Measurements from ENCODE around the gene TECTB.

The TECTB gene

DNA sequence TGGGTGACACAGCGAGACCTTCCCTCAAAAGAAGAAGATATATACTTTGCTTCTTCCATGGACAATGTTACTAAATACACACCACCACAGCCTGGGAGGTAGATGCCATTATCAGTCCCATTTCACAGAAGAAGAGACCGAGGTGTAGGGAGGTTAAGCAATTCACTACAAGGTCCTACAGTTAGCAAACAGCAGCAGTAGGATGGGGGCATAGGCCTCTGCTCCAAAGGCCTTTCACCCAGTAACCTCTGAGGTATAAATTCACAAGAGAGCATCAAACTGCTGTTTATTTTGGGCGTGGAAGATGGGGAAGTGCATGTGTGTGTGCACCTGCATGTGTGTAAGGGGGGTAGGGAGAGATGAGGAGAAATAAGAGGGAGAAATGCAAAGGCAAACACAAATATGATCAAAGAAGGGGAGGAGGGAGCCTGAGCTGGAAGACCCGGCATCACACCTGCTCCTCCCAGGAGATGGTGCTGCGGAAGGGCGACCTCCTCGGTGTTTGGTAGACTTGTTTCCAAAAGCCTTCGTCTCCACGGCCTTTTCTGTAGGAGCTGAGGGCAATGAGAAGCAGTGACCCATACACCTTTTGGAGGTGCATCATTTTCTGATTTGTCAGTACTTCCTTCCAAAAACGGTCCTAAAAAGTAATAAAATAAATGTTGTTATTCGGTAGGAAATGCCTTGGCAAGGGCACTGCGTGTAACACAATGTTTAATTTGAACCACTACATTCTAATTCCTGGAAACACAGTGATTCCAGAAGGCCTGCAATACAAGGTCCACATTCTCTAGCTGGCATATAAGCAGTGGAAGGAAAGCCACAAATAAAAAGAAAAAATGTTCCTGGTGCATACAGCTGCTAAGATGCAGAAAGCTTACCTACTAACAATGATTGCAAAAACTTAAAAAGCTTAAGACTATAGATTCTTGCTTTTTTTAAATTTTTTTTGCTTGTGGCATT is 64.8 kb downstream of the TECTB start:
- no peak for DNase-seq

DNA sequence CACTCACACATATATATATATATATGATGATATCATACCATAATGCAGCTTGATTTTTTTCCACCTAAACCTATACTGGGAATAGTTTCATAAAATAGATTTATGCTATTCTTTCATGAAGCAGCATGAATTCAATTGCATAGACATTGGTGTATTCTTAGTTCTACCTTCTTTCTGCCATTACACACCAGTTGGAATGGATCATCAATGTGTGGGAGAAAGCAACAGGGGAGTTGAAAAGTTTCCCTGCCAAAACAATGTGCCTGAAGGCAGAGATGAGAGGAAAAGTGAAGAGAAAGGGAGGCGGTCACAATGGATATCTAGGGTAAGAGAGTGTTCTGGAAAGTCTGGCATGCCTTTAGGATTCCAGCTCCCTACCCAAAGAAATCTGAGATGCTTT is 65.6 kb downstream of the TECTB start:
- no peak for DNase-seq

DNA sequence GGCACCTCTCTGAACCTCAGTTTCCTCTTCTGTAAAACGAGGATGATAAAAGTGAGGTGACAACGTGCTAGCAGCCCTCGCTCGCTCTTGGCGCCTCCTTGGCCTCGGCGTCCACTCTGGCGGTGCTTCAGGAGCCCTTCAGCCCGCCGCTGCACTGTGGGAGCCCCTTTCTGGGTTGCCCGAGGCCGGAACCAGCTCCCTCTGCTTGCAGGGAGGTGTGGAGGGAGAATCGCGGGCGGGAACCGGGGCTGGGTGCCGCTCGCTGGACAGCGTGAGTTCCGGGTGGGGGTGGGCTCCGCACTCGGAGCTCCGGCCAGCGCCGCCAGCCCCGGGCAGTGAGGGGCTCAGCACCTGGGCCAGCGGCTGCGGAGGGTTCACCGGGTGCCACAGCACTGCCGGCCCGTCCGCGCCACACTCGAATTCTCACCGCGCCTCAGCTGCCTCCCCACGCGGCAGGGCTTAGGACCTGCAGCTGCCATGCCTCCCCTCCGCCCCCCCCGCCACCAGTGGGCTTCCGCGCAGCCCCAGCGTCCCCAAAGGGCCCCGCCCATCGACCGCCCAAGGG is 66.4 kb downstream of the TECTB start:
- DNase-seq, result no peak

DNA sequence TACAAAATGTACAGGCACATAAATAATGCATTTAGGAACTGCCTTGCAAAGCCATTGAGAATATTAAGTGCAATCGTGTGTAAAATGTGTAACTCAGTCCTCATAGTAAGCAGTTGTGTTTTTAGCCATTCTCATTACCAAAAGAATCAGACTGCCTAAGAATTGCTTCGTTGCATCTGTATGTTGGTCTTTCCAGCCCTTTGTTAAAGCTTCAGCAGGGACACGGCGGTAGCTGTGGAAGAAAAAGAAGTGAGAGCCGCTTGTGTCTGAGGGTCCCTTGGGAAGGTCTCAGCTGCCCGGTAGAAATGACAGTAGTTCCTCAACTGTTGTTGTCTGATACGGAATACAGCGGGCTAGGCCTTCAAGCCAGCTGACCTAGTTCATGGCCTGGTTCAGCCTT is 67.9 kb downstream of the TECTB start:
- no peak for DNase-seq

DNA sequence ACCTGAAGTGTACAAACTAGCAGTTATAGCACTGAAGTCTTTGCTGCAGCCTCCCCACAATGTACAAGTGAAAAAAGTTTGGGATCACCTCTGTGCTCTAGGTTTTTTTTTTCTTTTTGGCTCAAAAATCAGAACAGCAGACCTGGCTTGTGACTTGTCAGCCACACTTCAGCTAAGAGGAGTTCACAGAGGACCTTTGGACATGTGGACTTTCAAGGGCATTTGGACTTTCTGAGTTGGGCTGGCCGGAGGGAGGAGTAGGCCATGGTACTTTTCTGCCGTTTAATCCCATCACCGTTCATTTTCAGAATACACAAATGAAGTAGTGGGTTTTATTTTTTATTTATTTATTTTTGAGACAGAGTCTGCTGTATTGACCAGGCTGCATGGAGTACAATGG is 68.8 kb downstream of the TECTB start:
- no peak for DNase-seq

DNA sequence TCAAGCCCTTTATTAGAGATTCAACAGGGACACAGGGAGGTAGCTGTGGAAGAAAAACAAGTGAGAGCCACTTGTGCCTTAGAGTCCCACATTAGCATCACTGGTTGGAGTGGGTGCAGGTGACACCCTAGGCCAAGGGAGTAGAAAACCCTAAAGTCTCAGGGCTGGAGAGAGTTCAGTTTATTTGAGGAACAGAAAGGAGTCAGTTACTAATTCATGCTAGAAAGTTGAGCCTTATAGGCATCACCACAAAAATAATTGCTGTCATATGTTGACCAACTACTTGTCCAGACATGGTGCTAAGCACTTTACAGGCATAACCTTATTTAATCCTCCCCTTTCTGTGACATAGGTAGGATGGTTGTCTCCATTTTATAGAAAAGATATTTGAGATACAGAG is 69.8 kb downstream of the TECTB start:
- no peak for DNase-seq
